HG02571 (cell line): ENCODE data around the gene CRYBG2.
"Not testable (repeated sequence)": the region's sequence is repeated elsewhere in the genome, so short reads cannot be mapped to it uniquely, and the experiment has no call there.

Experiments used
- ATAC-seq: cut with Tn5 transposase; IDR thresholded peaks from one replicate; pipeline ENCODE4 v1.9.1; 2021; ENCODE audit warnings: mild to moderate bottlenecking, moderate library complexity; ENCODE audit not compliant: unreplicated experiment

Gene CRYBG2

DNA sequence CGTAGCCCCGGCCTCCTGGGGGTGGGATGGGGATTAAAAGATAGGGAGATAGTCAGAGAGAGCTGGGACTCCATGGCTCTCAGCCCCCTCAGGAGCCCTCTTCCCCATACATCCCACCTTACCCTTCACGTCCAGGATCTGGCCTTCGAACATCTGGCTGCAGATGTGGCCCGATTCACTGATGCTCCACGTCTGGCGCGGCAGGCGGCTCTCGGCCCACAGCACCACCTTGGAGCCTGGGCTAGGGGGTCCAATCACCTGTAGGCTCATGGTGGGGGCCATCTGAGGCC is 31.9 kb downstream of the CRYBG2 start:
- no peak for ATAC-seq

DNA sequence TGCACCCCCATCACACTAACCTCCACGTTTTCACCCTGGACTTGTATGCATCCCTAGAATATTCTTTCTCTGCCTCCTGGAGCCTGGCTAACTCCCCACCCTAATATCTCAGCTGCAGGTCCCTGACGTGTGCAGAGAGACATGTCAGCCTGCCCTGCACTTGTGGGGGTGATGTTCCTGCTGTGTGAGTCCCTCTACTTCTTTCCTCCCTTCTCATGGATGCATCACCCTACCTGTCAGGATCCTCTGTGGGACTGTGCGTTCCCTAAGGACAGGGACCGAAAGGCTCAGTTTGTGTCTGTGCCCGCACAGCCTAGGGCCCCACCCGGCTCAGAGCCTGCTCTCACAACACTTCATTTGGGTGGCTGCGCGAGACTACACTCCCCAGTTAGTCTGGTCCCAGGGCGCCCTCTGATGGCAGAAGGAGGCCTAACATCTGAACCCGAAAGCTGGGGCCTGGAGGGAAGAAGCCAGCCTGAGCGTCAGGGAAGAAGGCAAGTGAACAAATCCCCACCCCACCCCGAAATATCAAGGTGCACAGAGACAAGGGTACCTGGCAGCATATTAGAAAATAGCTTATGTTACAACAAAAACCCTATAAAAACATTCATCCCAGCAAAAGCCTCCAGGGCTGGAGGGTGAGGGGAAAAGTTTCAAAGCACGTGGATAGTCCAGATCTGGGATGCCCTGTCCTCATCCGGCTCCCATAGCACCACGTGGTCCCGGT is 32.5 kb downstream of the CRYBG2 start:
- ATAC-seq, result peak; percentile 36

DNA sequence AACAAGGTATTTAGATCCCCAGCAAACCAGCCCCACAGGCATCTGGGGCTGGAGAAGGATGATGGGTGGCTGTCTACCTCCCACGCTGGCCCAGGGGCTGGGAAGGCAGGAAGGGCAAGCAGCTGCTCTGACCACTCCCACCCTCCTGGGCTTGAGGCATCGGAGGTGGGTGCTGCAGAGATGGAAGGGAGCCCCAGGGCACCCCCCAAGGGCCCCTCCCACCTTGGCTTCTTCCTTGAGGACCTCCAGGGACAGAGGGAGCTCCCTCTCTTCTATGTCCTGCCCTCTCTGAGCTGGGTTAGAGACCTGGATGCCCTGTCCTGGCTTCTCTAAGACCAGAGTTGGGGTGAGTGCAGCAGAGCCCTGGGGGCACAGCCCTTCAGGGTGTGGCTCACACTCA is 33.0 kb downstream of the CRYBG2 start:
- ATAC-seq, result no peak

DNA sequence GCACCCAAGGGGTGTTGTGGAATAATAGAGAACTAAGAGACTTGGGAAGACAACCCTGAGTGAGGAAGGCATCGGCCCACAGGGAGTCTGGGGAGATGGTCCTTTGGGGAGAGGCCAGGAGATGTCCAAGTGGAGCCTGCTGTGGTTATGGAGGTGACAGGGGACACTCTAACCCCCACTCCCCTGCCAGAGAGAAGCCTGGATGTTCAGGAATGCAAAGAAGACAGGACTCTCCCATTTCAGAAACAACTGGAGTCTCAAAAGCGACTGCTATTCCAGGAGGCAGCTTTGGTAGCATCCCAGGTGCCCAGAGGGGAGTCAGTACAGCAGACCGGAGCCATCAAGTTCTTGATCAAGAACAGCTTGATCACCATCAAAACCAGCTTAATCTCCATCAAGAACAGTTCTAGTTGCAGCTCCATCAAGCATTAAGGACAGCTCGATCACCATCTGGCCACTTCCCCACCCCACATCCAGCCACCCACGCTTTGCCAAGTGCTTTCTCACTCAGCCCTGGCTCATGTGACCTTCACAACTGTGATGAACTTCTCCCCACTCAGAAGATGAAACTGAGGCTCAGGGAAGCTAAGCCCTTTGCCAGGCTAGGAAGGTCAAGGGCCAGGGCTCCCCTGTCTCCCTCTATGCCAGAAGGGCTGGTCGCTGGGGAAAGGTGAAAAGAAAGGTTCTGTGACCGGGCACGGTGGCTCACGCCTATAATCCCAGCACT is 35.4 kb downstream of the CRYBG2 start:
- no peak for ATAC-seq

DNA sequence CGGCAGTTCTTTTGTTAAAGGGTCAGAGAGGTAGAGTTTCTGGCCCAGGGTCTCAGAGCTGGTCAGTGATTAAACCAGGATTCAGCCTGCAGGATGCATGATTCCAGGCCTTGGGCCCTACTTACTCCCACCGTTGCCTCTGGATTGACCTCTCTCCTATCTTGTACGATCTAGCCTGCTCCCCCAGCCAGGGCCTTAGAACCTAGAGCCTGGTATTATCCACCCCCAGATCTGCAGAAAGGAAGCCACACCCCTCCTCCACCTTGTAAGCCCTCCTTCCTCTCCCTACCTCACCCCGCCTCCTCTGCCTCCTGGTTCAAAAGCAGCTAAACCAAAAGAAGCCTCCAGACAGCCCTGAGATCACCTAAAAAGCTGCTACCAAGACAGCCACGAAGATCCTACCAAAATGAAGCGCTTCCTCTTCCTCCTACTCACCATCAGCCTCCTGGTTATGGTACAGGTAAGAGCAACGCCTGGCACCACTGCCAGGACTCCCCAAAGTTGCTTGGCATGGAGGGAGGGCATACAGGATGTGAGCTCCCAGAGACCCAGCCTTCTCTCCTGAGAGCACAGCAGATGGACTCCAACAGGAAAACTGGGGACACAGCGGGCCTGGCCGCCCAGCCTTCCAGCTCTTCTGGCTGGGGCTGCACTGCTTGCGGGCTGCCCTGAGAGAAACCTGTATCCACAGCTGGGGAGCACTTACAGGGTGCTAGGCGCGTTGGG is 36.2 kb downstream of the CRYBG2 start, which contains the start of gene CD52:
CD52 (plus strand) TSS at position 347 of the 726 bp plus-strand sequence; CDS start at position 407, 60 bp downstream.
- ATAC-seq, result peak; percentile 36

DNA sequence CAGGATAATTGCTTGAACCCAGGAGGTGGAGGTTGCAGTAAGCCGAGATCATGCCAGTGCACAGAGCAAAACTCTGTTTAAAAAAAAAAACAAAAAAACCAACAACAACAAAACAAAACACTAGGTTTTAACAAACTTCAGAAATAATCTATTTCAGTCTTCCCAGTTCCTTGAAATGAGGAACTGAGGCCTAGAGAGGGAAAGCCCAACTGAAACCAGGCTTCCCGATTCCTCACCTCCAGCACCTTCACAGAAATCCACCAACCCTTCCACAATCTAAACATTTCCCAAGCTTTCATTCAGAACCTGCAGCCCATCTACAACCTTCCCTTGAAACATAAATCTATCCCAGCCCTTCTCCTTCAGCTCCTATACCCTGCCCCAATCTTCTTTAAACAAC is 36.8 kb downstream of the CRYBG2 start:
- ATAC-seq, result no peak

DNA sequence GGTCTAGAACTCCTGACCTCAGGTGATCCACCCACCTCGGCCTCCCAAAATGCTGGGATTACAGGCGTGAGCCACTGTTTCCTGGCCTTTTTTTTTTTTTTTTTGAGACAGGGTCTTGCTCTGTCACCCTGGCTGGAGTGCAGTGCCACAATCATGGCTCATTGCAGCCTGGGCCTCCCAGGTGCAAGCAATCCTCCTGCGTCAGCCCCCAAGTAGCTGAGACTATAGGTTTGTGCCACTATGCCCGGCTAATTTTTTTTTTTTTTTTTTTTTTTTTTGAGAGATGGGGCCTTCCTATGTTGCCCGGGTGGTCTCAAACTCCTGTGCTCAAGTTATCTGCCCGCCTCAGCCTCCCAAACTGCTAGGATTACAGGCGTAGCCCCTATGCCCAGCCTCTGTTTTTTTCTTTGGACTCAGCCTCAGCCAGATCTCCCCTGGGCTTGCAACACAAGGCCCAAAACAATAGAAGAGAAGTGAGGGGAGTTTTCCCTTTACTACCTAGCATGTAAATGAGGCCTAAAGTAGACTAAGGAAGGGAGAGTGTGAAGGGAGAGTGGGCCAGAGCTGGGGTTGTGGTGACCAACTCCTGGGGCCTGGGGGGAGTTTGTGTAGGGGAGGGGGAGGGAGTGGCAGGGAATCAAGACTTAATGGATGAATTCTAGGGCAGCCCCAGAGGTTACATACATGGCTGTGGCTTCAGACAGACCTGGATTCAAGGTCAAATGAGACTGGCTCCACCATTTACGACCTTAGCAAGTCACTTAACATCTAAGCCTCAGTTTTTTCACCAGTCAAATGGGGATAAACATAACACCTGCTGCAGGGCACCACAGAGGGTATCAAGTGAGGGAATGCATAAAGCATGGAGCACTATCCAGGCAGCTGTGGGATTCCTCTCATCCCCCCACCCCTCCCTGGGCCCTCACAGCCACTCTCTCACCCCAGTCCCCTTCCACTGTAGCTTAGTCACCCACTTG is 37.8 kb downstream of the CRYBG2 start:
- ATAC-seq, result no peak

DNA sequence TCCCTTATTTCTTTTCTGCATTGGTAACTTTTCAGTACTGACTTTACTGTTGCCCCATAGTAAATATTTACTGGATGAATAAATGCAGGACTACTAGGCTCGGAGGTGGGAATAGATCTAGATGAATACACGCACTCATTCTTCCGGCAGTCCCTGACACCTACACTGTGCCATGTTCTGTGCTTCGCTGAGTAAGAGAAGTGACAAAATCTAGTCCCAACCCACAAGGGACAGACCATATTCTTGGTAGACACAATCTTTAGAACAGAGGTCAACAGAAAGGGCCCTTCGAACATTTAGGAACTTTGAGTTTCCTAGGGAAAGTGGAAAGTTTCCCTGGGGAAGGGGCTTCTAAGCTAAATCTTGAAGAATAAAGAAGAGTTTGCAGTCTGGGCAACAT is 39.4 kb downstream of the CRYBG2 start:
- ATAC-seq, result no peak

DNA sequence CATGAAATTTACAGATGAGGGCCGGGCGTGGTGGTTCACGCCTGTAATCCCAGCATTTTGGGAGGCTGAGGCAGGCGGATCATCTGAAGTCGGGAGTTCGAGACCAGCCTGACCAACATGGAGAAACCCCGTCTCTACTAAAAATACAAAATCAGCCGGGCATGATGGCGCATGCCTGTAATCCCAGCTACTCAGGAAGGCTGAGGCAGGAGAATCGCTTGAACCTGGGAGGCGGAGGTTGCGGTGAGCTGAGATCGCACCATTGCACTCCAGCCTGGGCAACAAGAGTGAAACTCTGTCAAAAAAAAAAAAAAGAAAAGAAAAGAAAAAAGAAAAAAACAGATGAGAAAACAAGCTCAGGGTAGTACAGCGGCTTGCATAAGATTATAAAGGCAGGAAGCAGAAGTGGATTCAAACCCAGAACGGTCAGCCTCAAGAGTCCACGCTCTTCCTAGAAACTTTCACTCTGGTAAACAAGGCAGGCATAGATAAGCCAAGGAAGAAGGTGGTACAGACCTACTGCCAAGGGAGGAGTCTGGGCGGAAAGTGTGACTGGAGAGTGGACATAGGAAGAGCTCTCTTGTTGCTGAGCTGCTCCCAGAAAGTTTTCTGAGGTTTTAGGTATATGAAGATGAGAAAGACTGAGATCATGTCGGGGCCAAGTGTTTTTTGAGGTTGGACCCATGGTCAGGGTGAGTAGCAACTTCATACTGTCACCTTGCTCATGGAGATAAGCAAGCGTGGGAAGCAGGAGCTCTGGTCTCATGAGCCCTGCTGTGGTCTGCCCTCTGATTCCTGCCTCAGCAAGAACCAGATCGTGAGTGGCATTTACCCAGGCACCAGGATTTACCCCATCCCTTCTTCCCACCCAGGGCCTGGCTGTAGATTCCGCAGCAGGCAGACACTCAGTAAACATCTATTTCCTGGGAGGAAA is 45.7 kb downstream of the CRYBG2 start:
- ATAC-seq, result not testable (repeated sequence)

DNA sequence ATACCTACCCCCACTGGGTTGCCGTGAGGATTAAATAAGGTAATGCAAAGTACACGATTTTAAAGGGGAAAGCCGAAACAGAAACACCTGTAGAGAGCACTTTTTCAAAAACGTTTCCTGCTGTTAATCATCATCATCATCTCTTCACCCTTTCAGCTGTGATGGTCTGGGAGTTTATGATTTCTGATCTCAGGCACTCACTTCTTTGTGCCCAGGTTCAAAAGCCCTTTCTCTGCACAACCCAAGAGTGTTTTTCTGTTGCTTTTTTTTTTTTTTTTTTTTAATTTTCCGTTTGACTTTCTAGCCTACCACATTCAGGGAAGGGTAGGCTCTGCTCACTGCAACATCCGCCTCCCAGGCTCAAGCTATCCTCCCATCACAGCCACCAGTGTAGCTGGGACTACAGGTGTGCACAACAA is 46.6 kb downstream of the CRYBG2 start:
- no peak for ATAC-seq

DNA sequence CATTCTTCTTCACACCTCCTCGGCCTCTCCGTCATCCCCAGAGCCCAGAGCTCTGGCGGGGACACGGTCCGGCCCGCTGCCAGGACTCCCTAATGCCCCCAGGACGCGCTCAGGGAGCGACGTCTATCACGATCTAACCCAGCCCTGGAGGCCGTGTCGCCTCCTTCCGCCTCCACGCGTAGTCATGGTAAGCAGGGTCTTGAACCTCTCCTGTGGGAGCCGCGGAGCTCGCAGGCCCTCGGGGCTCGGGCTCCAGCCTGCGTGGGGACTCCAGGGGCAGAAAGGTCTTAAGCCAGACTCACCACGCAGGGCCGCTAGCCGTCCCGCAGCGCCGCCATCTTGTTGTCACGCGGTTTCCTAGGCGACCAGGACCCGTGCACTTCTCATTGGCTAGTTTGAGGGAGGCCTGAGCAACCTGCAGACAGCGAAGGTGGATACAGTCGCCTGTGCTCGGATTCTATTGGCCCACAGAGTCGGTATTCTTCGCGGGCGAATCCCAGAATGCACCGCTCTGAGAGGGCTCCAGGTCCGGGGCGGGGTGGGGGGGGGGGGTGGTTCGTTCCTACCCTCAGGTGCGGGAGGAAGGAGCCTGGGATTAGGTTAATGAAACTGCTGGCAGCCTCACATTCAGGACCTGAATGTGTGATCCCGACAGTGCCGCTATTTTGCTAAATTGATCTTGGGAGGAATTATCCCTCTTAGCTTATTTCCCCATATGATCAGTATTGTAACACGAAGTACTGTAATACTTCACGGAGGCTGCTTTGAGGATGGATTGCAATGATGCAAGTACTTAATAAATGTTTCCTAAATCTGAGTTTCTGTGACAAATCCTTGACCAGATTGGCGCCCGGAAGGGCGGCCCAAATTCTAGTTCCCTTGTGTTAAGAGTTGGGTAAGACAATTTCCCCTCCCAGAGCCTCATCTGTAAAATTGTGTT is 47.4 kb downstream of the CRYBG2 start, which contains the start of gene UBXN11:
UBXN11 (minus strand) TSS at position 347 of the 940 bp plus-strand sequence. CDS start 3,753 bp downstream, outside the sequence.
- peak; percentile 99 for ATAC-seq

DNA sequence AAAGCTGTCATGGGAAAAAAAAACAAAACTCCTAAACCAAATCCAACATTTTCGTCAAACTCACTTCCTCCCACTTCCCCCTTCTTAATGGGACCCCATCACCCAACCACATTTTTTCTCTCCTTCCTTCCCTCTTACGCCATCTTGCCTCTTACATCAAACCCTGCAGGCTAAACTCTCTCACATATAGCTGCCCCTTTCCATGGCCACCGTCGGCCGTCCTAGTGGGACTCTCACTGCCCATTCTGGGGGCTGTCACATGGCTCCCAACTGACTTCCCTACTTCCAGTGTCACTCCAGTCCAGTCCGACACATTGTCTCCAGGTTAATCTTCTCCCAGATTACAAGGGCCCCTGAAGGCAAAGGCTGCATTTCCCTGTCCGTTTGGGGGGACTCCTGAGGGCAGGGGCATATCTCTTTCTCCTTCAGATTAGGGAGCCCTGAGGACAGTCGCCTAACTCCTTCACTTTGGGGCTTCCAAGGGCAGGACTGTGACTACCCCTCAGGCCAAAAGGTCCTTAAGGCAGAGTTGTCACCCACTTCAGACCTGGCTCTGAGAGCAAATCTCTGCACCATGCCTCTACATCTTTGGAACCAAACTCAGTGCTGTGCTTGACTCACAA is 48.2 kb downstream of the CRYBG2 start:
- no peak for ATAC-seq

DNA sequence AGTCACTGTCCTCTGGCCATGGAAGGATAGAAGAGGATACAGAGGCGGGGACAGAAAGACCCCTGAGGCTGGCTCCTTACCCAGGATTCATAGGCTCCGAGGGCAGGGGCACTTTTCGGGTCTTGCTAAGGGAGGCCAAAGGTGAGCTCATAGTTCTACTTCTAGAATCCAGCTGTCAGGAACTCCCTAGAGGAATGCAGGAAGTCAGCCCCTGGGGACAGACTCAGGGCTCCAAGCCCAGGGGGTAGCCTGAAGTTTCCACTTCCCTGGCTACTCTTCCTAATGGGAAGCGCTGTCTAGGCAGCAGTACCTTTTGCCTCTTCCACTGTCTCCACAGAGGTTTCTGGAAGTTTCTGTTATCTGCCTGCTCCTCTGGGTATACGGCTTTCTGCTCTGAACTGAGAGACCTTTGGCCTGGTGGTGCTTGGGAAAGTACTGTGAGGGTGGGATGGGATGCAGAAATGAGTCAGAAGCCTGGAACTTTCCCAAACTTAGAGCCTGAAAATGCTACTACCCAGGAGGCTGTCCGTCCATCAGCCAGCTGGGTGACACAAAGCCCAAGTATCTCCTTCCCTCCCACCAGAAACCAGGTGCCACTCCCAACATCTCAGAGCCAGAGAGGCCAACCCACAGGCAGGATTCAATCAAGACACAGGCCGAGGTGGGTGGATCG is 51.1 kb downstream of the CRYBG2 start:
- ATAC-seq, result no peak

DNA sequence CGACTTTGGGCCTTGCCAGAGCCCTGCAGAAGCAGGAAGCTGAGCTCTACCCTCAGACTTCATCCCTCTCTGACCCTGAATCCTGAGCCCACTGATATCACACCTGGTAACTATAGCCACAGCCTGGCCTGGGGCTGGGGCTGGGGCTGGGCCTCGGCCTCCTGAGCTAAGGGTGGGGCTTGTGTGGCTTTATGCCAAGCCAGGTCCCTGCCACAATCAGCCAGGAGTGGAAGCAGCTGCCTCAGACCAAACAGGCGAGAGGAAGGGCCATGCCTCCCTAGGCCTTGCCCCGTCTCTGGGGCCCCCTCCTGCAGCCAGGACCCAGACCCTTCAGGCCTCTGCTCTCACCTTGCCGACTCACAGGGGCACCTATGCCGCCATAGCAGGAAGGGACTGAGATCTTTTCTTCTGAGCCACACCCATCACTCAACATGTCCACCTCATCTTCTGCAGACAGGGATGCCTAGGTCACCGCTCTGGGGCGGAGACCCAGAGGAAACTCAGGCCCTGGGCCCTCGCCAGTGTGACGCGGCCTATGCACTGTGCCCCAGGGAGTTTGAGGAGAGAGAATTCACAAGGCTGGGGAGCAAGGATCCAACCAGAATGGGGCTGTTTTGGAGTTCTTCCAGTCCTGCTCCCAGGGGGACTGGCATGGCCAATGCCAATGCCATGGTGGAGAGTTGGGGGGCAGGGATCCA is 53.2 kb downstream of the CRYBG2 start:
- ATAC-seq, result no peak

DNA sequence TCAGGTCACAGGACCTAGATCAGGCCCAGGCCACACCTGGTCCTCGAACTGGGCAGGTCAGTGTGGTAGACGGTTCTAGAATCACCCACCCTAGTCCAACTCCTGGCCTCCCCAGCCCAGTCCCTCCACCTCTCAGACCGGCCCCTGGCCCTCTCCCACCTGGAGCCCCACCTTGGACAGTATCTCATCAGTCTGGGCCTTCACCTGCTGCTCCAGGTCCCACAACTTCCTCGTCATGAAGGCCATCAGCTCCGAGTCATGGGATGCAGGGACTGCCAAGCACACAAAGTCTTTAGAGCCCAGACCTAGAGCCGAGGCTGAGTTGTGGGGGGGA is 56.2 kb downstream of the CRYBG2 start:
- no peak for ATAC-seq

DNA sequence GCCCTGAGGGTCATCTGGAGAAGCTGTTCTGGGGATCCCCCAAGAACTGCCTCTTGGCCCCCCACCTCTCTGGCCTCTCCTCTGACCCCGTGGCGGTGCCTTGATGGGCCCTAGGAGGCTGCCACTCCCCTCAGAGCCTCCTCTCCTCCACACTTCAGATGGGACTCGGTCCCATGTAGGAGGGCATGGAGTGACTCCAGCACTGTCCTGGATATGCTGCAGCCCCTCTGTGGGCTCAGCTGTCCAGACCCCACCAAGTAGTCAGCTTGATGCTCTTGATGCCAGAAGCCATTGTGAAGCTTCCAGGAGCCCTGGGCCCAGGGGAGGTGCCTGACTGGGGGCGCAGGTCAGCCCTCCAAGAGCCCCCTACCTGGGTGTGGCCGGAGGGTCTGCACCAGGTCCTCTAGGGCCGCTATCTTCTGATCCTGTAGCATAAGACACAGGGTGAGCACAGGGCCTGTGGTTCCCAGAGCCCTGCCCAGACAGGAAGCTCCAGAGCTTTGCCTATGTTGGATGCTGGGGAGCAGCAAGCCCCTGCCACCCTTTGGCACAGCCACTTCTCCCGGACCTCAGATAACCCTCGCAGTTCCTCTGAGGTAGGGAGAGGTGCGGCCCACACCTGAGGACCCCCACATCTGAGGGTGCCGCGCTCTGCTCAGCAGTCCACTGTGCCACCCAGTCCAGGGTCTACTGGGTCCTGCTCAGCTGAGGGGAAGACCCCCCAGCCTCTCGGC is 56.7 kb downstream of the CRYBG2 start:
- no peak for ATAC-seq
